HepG2 (cell line): Measurements from ENCODE around the gene CHST3. TPM values are rescaled to one million over a fixed set of nuclear protein-coding genes. Genes with fewer than 3 reads are reported as not detected.

Experiments used
- ATAC-seq: fragments of 200-7000 bp; cut with Tn5 transposase; 3 replicates; pipeline ENCODE4 v1.9.1; 2020; ENCODE audit warnings: mild to moderate bottlenecking, moderate library complexity
- BruUV-seq: library from RNA; stranded (reverse); fragments of 400-500 nt; replicated peaks from 2 replicates; lab custom pipeline; 2021; lab: Mats Ljungman, UMichigan
- CTCF ChIA-PET: fragments of 300-600 bp; formaldehyde crosslinking; extraction: SDS; loops from one replicate; lab custom pipeline; 2021; ENCODE audit warnings: low total read pairs, inconsistent platforms, low intra/inter-chr PET ratio; lab: Yijun Ruan, JAX
- POLR2A ChIA-PET: fragments of 350-600 bp; sonication (Branson Sonifier 250); formaldehyde crosslinking; loops from one replicate; lab custom pipeline; 2020; ENCODE audit warnings: antibody characterized with exemption, inconsistent platforms; lab: Yijun Ruan, JAX
- DNase-seq: peaks from one replicate; pipeline ENCODE4 v3.0.0-alpha.2; 2015; ENCODE audit warnings: low spot score
- FAIRE-seq: peaks from 3 replicates; lab custom pipeline; 2011; peaks lifted over from hg19 to GRCh38; lab: Jason Lieb, UNC
- H2AFZ ChIP-seq: one replicate; pipeline ENCODE4 v1.6.1; 2011; ENCODE audit warnings: low read length, inconsistent platforms
- H3K27ac ChIP-seq: fragments of 300-600 bp; 3 replicates; pipeline ENCODE4 v1.8.0; 2011; ENCODE audit warnings: mixed run types, mild to moderate bottlenecking, mixed read lengths, low read length, inconsistent platforms; ENCODE audit not compliant: insufficient read depth; ENCODE audit errors: extremely low read length
- H3K27me3 ChIP-seq, 2 experiments: fragments of 200-600 bp in 1 of 2; 2 replicates in 1 of 2; 3 replicates in 1 of 2; pipeline versions ENCODE4 v1.6.0 to v1.8.0; 2011; ENCODE audit warnings: low read length in 2 of 2, mild to moderate bottlenecking in 2 of 2, moderate library complexity in 2 of 2, inconsistent platforms in 1 of 2; ENCODE audit not compliant: insufficient read depth in 2 of 2, control insufficient read depth in 1 of 2
- H3K36me3 ChIP-seq, 2 experiments: fragments of 200-600 bp in 1 of 2; replicated peaks in 1 of 2; 2 replicates in 1 of 2; 3 replicates in 1 of 2; pipeline versions ENCODE4 v1.5.1 to v1.8.0; 2011; ENCODE audit warnings: low read length in 2 of 2, inconsistent platforms in 1 of 2; ENCODE audit not compliant: insufficient read depth in 2 of 2, control insufficient read depth in 1 of 2
- H3K4me1 ChIP-seq: 2 replicates; pipeline ENCODE4 v1.5.1; 2012; ENCODE audit warnings: low read length, inconsistent platforms; ENCODE audit not compliant: insufficient read depth
- H3K4me2 ChIP-seq: 2 replicates; pipeline ENCODE4 v1.6.0; 2011; ENCODE audit warnings: low read depth, low read length, inconsistent platforms
- H3K4me3 ChIP-seq, 3 experiments: fragments of 200-600 bp in 1 of 3; sonication (generic), shearing (Covaris generic) in 1 of 3; replicated peaks in 1 of 3; 2 replicates each; pipeline ENCODE4 v1.5.1; 2011 to 2016; ENCODE audit warnings: low read length in 3 of 3, inconsistent platforms in 2 of 3, low read depth in 2 of 3, mild to moderate bottlenecking in 2 of 3, control low read depth in 1 of 3, mixed read lengths in 1 of 3; ENCODE audit not compliant: insufficient read depth in 1 of 3
- H3K79me2 ChIP-seq: one replicate; pipeline ENCODE4 v1.6.1; 2011; ENCODE audit warnings: low read length, inconsistent platforms; ENCODE audit not compliant: insufficient read depth
- H3K9ac ChIP-seq: 2 replicates; pipeline ENCODE4 v1.6.0; 2011; ENCODE audit warnings: mild to moderate bottlenecking, low read depth, low read length, inconsistent platforms; ENCODE audit not compliant: insufficient read depth
- H3K9me3 ChIP-seq: 2 replicates; pipeline ENCODE4 v1.5.1; 2012; ENCODE audit warnings: mild to moderate bottlenecking, low read length
- H4K20me1 ChIP-seq: 2 replicates; pipeline ENCODE4 v1.6.0; 2011; ENCODE audit warnings: inconsistent platforms, mild to moderate bottlenecking, low read length, moderate library complexity; ENCODE audit not compliant: insufficient read depth
- FOXK2 ChIP-seq: fragments of 450-650 bp; IDR thresholded peaks from 2 replicates; pipeline ENCODE4 v1.6.1; 2016
- ISX ChIP-seq: sonication (generic); formaldehyde crosslinking; conservative IDR thresholded peaks from 2 replicates; pipeline ENCODE4 v1.5.0; 2020; ENCODE audit warnings: missing genetic modification reagents
- KAT2B ChIP-seq: fragments of 150-350 bp; IDR thresholded peaks from 2 replicates; pipeline ENCODE4 v1.6.1; 2014; ENCODE audit warnings: low read depth, low read length, borderline replicate concordance
- MED1 ChIP-seq: sonication (generic); formaldehyde crosslinking; IDR thresholded peaks from 2 replicates; pipeline ENCODE4 v1.4.0; 2020; ENCODE audit warnings: missing genetic modification reagents
- U2AF1 ChIP-seq: fragments of 200-400 bp; formaldehyde crosslinking; optimal IDR thresholded peaks from 2 replicates; pipeline ENCODE3; 2017; ENCODE audit warnings: mild to moderate bottlenecking, low read depth, low read length
- ZBTB39 ChIP-seq: sonication (generic); formaldehyde crosslinking; IDR thresholded peaks from 2 replicates; pipeline ENCODE4 v1.5.0; 2020; ENCODE audit warnings: missing genetic modification reagents
- ZNF281 ChIP-seq: sonication (generic); formaldehyde crosslinking; IDR thresholded peaks from 2 replicates; pipeline ENCODE4 v1.4.0; 2020; ENCODE audit warnings: missing genetic modification reagents, borderline replicate concordance
- WGBS: methylation state at CpG from one replicate; pipeline ENCODE4 v1.1.6; 2017; ENCODE audit warnings: low lambda C conversion rate; 5-methylcytosine and 5-hydroxymethylcytosine counted together
- in situ Hi-C: cut with HindIII; loops from 2 replicates; pipeline ENCODE4 v1.10.0; 2017; ENCODE audit warnings: low pct_unique_long_range_greater_than_20kb; ENCODE audit not compliant: extremely low pct_ligation_motif_present
- intact Hi-C: fragments of 100-400 bp; cut with micrococcal nuclease; formaldehyde crosslinking; loops from one replicate; pipeline ENCODE4 v1.10.0; 2022; ENCODE audit not compliant: unreplicated experiment
- polyA plus RNA-seq, 8 experiments: library from polyadenylated mRNA; depleted of rRNA in 3 of 8; stranded (reverse) in 7 of 8; unstranded in 1 of 8; fragments of >200 nt; fragmentation: Illumina TruSeq in 4 of 8; extraction: Trizol in 4 of 8; gene quantifications; 2 replicates each; pipeline versions ENCODE4 v1.2.1 to v1.2.3, GENCODE V29; 2011 to 2016; ENCODE audit warnings: low read depth in 4 of 8, missing spikeins in 1 of 8, mixed read lengths in 1 of 8; ENCODE audit not compliant: insufficient read depth in 1 of 8
- total RNA-seq, 5 experiments: library from RNA; depleted of rRNA; stranded (reverse); fragments of >200 nt; fragmentation: Illumina TruSeq; extraction: Trizol; gene quantifications; 2 replicates each; pipeline ENCODE4 v1.2.3, GENCODE V29; 2016; ENCODE audit warnings: low read depth in 1 of 5

CHST3 gene
- total and polyA plus RNA-seq, 2 of the 13 experiments (the other 11 are each of a cell fraction or from before 2014, with no cell fraction given), result 7.2 to 18.7 TPM

GRCh38 chr10:71971311-71971731 lies 7.1 kb downstream of the CHST3 start:
- POLR2A ChIA-PET, result interaction anchor here (1.1 kb wide), 1 partner anchor 59 kb away, joined by 4 read pairs; no protein-coding TSS in a partner anchor
- no peak for ATAC-seq
- no peak for FAIRE-seq

More at GRCh38 chr10:71971311-71971731, 7.1 kb downstream of the CHST3 start:
- H3K4me3 ChIP-seq, result no peak overlapping the region
- TF ChIP-seq ZNF281 (CRISPR knock-in tag) (no peak), FOXK2 (no peak), U2AF1 (no peak), KAT2B (no peak), ISX (CRISPR knock-in tag) (no peak), ZBTB39 (no peak), MED1 (CRISPR knock-in tag) (no peak)
- no peaks in the 10 kb centered on the region for H3K9me3 ChIP-seq
- no peaks in the 10 kb centered on the region for H3K27me3 ChIP-seq
- CTCF ChIA-PET, result interaction anchor here (1.6 kb wide), 1 partner anchor 77 kb away, joined by 4 read pairs; no protein-coding TSS in a partner anchor
- H3K4me2 ChIP-seq, result no peak overlapping the region
- no peak overlapping the region for H3K9ac ChIP-seq
- BruUV-seq, result no TSS peak
- H3K27ac ChIP-seq, result no peak overlapping the region
- no peak for DNase-seq
- peaks cover 8 to 28% of the 10 kb centered on the region in 2 experiments for H3K36me3 ChIP-seq
- peaks cover 99% of the 10 kb centered on the region for H3K79me2 ChIP-seq
- in situ Hi-C loops (no loop called here), intact Hi-C loops (no loop called here)
- 96% methylated on average over 13 of the region's 13 CpGs for WGBS
- H4K20me1 ChIP-seq, result no peaks in the 10 kb centered on the region; the same call in 1 of the 2 replicates
- no peak overlapping the region for H2AFZ ChIP-seq
- H3K4me1 ChIP-seq, result peaks cover 71% of the 10 kb centered on the region
